Measurements from ENCODE around the gene MAML3. TPM values are rescaled to one million over a fixed set of nuclear protein-coding genes. Genes with fewer than 3 reads are reported as not detected.

MAML3 gene
- total RNA-seq, 2 donors from 2014 or later = 9.3 to 10.1 TPM

- no peak for TF ChIP-seq CTCF (IDR thresholded peaks at IDR 0.05)
- Histone ChIP-seq H3K4me3 (no peak overlapping the region), H3K27ac (no peak overlapping the region), H3K27me3 (no peaks in the 10 kb centered on the region), H3K9ac (ENCODE audit: low read depth in 2 of 2, low read length in 2 of 2) (no peak overlapping the region), H3K9me3 (no peaks in the 10 kb centered on the region), H3K36me3 (no peaks in the 10 kb centered on the region), H3K4me1 (no peaks in the 10 kb centered on the region)
- DNase-seq = no peak
- intact Hi-C loops (cut with DNase I) = no loop called here
Measured at GRCh38 chr4:140069066-140069465, 84.9 kb downstream of the MAML3 start.

- Histone ChIP-seq H3K9ac (ENCODE audit: low read depth in 2 of 2, low read length in 2 of 2) (no peak overlapping the region), H3K9me3 (no peaks in the 10 kb centered on the region), H3K4me3 (no peak overlapping the region), H3K4me1 (no peaks in the 10 kb centered on the region), H3K27ac (no peak overlapping the region), H3K27me3 (no peaks in the 10 kb centered on the region), H3K36me3 (no peaks in the 10 kb centered on the region)
- intact Hi-C loops (cut with DNase I) = no loop called here
- no peak for TF ChIP-seq CTCF (IDR thresholded peaks at IDR 0.05)
- no peak for DNase-seq
Measured at GRCh38 chr4:140068271-140068670, 85.7 kb downstream of the MAML3 start.

- DNase-seq = no peak
- no peaks in the 10 kb centered on the region for H3K4me1 ChIP-seq
- intact Hi-C loops (cut with DNase I) = no loop called here
- no peak overlapping the region for H3K4me3 ChIP-seq
- H3K36me3 ChIP-seq = no peaks in the 10 kb centered on the region
- no peaks in the 10 kb centered on the region for H3K9me3 ChIP-seq
- no peak for TF ChIP-seq CTCF (IDR thresholded peaks at IDR 0.05)
- no peak overlapping the region for H3K27ac ChIP-seq
- no peaks in the 10 kb centered on the region for H3K27me3 ChIP-seq
- no peak overlapping the region for H3K9ac ChIP-seq (ENCODE audit: low read depth in 2 of 2, low read length in 2 of 2)
Measured at GRCh38 chr4:140066031-140066930, 87.7 kb downstream of the MAML3 start.

GRCh38 chr4:140065393-140065792 is 88.6 kb downstream of the MAML3 start:
- Histone ChIP-seq H3K36me3 (no peaks in the 10 kb centered on the region), H3K9me3 (no peaks in the 10 kb centered on the region), H3K4me1 (no peaks in the 10 kb centered on the region), H3K4me3 (no peak overlapping the region), H3K27me3 (no peaks in the 10 kb centered on the region), H3K27ac (no peak overlapping the region), H3K9ac (ENCODE audit: low read depth in 2 of 2, low read length in 2 of 2) (no peak overlapping the region)
- DNase-seq = no peak
- no peak for TF ChIP-seq CTCF (IDR thresholded peaks at IDR 0.05)
- intact Hi-C loops (cut with DNase I) = no loop called here

- Histone ChIP-seq H3K36me3 (no peaks in the 10 kb centered on the region), H3K4me3 (no peak overlapping the region), H3K27me3 (no peaks in the 10 kb centered on the region), H3K9me3 (no peaks in the 10 kb centered on the region), H3K27ac (no peak overlapping the region), H3K9ac (ENCODE audit: low read depth in 2 of 2, low read length in 2 of 2) (no peak overlapping the region), H3K4me1 (no peaks in the 10 kb centered on the region)
- intact Hi-C loops (cut with DNase I) = no loop called here
- TF ChIP-seq CTCF (IDR thresholded peaks at IDR 0.05) = no peak
- no peak for DNase-seq
Measured at GRCh38 chr4:140061659-140062289, 92.2 kb downstream of the MAML3 start.
